Suprapubic skin (tissue), 4 donors: ENCODE data around the gene PIK3CA.

Experiments
- EP300 ChIP-seq: sonication (generic); formaldehyde crosslinking; IDR thresholded peaks from one replicate; pipeline ENCODE4 v1.6.1; 2017; ENCODE audit warnings: antibody characterized with exemption
- POLR2A ChIP-seq, 2 donors: fragments of 450-650 bp; IDR thresholded peaks; one replicate each; pipeline ENCODE4 v1.6.1; 2017; ENCODE audit warnings: antibody characterized with exemption in 2 of 2, mild to moderate bottlenecking in 2 of 2, moderate library complexity in 2 of 2
- POLR2AphosphoS5 ChIP-seq, 3 donors: sonication (generic); formaldehyde crosslinking; IDR thresholded peaks; one replicate each; pipeline ENCODE4 v1.6.1; 2017; ENCODE audit warnings: antibody characterized with exemption in 3 of 3
- TF ChIP-seq, protein P1 (sequence below), 2 donors: fragments of 200-600 bp in 1 of 2; fragments of 450-650 bp in 1 of 2; sonication (generic) in 1 of 2; IDR thresholded peaks; one replicate each; pipeline ENCODE4 v1.5.1; 2016 to 2019; ENCODE audit warnings: antibody characterized with exemption in 2 of 2, mild to moderate bottlenecking in 1 of 2, moderate library complexity in 1 of 2

GRCh38 chr3:179163503-179163902 is 15.3 kb downstream of the PIK3CA start:
- TF ChIP-seq, protein P1, sequence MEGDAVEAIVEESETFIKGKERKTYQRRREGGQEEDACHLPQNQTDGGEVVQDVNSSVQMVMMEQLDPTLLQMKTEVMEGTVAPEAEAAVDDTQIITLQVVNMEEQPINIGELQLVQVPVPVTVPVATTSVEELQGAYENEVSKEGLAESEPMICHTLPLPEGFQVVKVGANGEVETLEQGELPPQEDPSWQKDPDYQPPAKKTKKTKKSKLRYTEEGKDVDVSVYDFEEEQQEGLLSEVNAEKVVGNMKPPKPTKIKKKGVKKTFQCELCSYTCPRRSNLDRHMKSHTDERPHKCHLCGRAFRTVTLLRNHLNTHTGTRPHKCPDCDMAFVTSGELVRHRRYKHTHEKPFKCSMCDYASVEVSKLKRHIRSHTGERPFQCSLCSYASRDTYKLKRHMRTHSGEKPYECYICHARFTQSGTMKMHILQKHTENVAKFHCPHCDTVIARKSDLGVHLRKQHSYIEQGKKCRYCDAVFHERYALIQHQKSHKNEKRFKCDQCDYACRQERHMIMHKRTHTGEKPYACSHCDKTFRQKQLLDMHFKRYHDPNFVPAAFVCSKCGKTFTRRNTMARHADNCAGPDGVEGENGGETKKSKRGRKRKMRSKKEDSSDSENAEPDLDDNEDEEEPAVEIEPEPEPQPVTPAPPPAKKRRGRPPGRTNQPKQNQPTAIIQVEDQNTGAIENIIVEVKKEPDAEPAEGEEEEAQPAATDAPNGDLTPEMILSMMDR (IDR thresholded peaks at IDR 0.05), result no peak
- TF ChIP-seq EP300 (no peak), POLR2AphosphoS5 (IDR thresholded peaks at IDR 0.05) (no peak), POLR2A (IDR thresholded peaks at IDR 0.05) (no peak)
